ENCODE results near the gene PCDH11Y.
"Not testable (repeated sequence)": the region's sequence is repeated elsewhere in the genome, so short reads cannot be mapped to it uniquely, and the experiment has no call there.

The PCDH11Y gene

GRCh38 chrY:5000057-5000456 lies at the start of gene PCDH11Y:
TSS of gene PCDH11Y (plus strand) at chrY:5000296. CDS start at chrY:5057100, 56,804 bp downstream.
- DNase-seq (ENCODE audit: low spot score): not testable (repeated sequence)

- DNase-seq (ENCODE audit: low spot score): not testable (repeated sequence)
These were observed 32.2 kb upstream of the PCDH11Y start for GRCh38 chrY:4967894-4968293.

- DNase-seq (ENCODE audit: low spot score): not testable (repeated sequence)
These were observed 8.2 kb upstream of the PCDH11Y start for GRCh38 chrY:4991743-4992400.

GRCh38 chrY:4994892-4995291 lies 5.2 kb upstream of the PCDH11Y start:
- not testable (repeated sequence) for DNase-seq (ENCODE audit: low spot score)

- not testable (repeated sequence) for DNase-seq (ENCODE audit: low spot score)
These were observed 2.5 kb downstream of the PCDH11Y start for GRCh38 chrY:5002476-5003184.

GRCh38 chrY:5038972-5039523 lies 39.0 kb downstream of the PCDH11Y start:
- DNase-seq (ENCODE audit: low spot score): not testable (repeated sequence)

- DNase-seq (ENCODE audit: low spot score): not testable (repeated sequence)
These were observed 82.9 kb downstream of the PCDH11Y start for GRCh38 chrY:5083017-5083416.

GRCh38 chrY:5182998-5183397 lies 182.9 kb downstream of the PCDH11Y start:
- DNase-seq (ENCODE audit: low spot score): not testable (repeated sequence)

GRCh38 chrY:5215116-5215515 lies 215.0 kb downstream of the PCDH11Y start:
- DNase-seq (ENCODE audit: low spot score): not testable (repeated sequence)

- DNase-seq (ENCODE audit: low spot score): not testable (repeated sequence)
These were observed 324.8 kb downstream of the PCDH11Y start for GRCh38 chrY:5324931-5325330.

- DNase-seq (ENCODE audit: low spot score): not testable (repeated sequence)
These were observed 342.1 kb downstream of the PCDH11Y start for GRCh38 chrY:5342220-5342619.

- DNase-seq (ENCODE audit: low spot score): not testable (repeated sequence)
These were observed 543.6 kb downstream of the PCDH11Y start for GRCh38 chrY:5543705-5544104.

GRCh38 chrY:5638589-5638988 lies 638.5 kb downstream of the PCDH11Y start:
- DNase-seq (ENCODE audit: low spot score): not testable (repeated sequence)

GRCh38 chrY:5679265-5679664 lies 679.2 kb downstream of the PCDH11Y start:
- DNase-seq (ENCODE audit: low spot score): not testable (repeated sequence)

GRCh38 chrY:5708727-5709126 lies 708.6 kb downstream of the PCDH11Y start:
- DNase-seq (ENCODE audit: low spot score): not testable (repeated sequence)

- not testable (repeated sequence) for DNase-seq (ENCODE audit: low spot score)
These were observed 709.8 kb downstream of the PCDH11Y start for GRCh38 chrY:5709788-5710381.

GRCh38 chrY:5761403-5761802 lies 761.3 kb downstream of the PCDH11Y start:
- not testable (repeated sequence) for DNase-seq (ENCODE audit: low spot score)

- DNase-seq (ENCODE audit: low spot score): not testable (repeated sequence)
These were observed 776.4 kb downstream of the PCDH11Y start for GRCh38 chrY:5776485-5776884.
